Hepatocyte (in vitro differentiated cells): ENCODE data around the gene NXPH4. TPM values are rescaled to one million over a fixed set of nuclear protein-coding genes. Genes with fewer than 3 reads are reported as not detected.

Experiments
- DNase-seq: peaks from one replicate; pipeline ENCODE4 v3.0.0-alpha.2; 2016; ENCODE audit warnings: low spot score
- H2AFZ ChIP-seq: fragments of 200-600 bp; sonication (generic); 2 replicates; pipeline ENCODE4 v1.6.0; 2016; ENCODE audit warnings: antibody characterized with exemption, mild to moderate bottlenecking
- H3K27ac ChIP-seq: fragments of 200-600 bp; sonication (generic); 2 replicates; pipeline ENCODE4 v1.5.1; 2016; ENCODE audit warnings: mild to moderate bottlenecking
- H3K27me3 ChIP-seq: fragments of 200-600 bp; sonication (generic); 2 replicates; pipeline ENCODE4 v1.6.1; 2016
- H3K36me3 ChIP-seq: fragments of 200-600 bp; sonication (generic); replicated peaks from 2 replicates; pipeline ENCODE4 v1.5.1; 2016; ENCODE audit warnings: low read depth; ENCODE audit not compliant: insufficient read depth
- H3K4me1 ChIP-seq: fragments of 200-600 bp; sonication (generic); 2 replicates; pipeline ENCODE4 v1.5.1; 2016; ENCODE audit warnings: mild to moderate bottlenecking, moderate library complexity; ENCODE audit not compliant: insufficient read depth
- H3K4me2 ChIP-seq: fragments of 200-600 bp; sonication (generic); 2 replicates; pipeline ENCODE4 v1.6.0; 2016
- H3K4me3 ChIP-seq: fragments of 200-600 bp; sonication (generic); 2 replicates; pipeline ENCODE4 v1.5.1; 2016; ENCODE audit warnings: mild to moderate bottlenecking
- H3K79me2 ChIP-seq: fragments of 200-600 bp; sonication (generic); 2 replicates; pipeline ENCODE4 v1.6.0; 2017; ENCODE audit warnings: mild to moderate bottlenecking
- H3K9me2 ChIP-seq: fragments of 200-600 bp; sonication (generic); replicated peaks from 2 replicates; pipeline ENCODE4 v1.6.0; 2017; ENCODE audit warnings: mild to moderate bottlenecking; ENCODE audit not compliant: insufficient read depth
- H3K9me3 ChIP-seq: fragments of 200-600 bp; sonication (generic); 2 replicates; pipeline ENCODE4 v1.5.1; 2016; ENCODE audit warnings: low read depth, mild to moderate bottlenecking
- H4K20me1 ChIP-seq: fragments of 200-600 bp; sonication (generic); 2 replicates; pipeline ENCODE4 v1.6.0; 2016; ENCODE audit warnings: mild to moderate bottlenecking; ENCODE audit not compliant: insufficient read depth, poor library complexity, severe bottlenecking
- CTCF ChIP-seq: fragments of 200-600 bp; sonication (generic); IDR thresholded peaks from 2 replicates; pipeline ENCODE4 v1.5.1; 2016; ENCODE audit warnings: antibody characterized with exemption, mild to moderate bottlenecking; ENCODE audit not compliant: poor library complexity
- EZH2 ChIP-seq: fragments of 200-600 bp; sonication (generic); IDR thresholded peaks from 2 replicates; pipeline ENCODE4 v1.6.1; 2016; ENCODE audit warnings: antibody characterized with exemption, mild to moderate bottlenecking, borderline replicate concordance
- EZH2phosphoT487 ChIP-seq: fragments of 200-600 bp; sonication (generic); IDR thresholded peaks from one replicate; pipeline ENCODE4 v1.6.1; 2018; ENCODE audit warnings: antibody characterized with exemption, mild to moderate bottlenecking, low read depth, moderate library complexity; ENCODE audit not compliant: unreplicated experiment, severe bottlenecking
- WGBS: methylation state at CpG from one replicate; pipeline ENCODE4 v1.1.6; 2016; ENCODE audit warnings: low lambda C conversion rate; ENCODE audit errors: missing lambda C conversion rate; 5-methylcytosine and 5-hydroxymethylcytosine counted together
- polyA plus RNA-seq: library from polyadenylated mRNA; unstranded; fragments of >200 nt; fragmentation: Nextera tagmentation; extraction: Ambion mirVana; gene quantifications from 2 replicates; pipeline ENCODE4 v1.2.1, GENCODE V29; 2016
- total RNA-seq: library from RNA; depleted of rRNA; stranded (reverse); fragments of >200 nt; gene quantifications from 2 replicates; pipeline ENCODE4 v1.2.3, GENCODE V29; 2014

The NXPH4 gene
- total and polyA plus RNA-seq, 2 experiments from 2014 or later = 1.1 to 3.3 TPM

- DNase-seq = no peak
- Histone ChIP-seq H3K4me2 (no peak overlapping the region), H3K27me3 (peaks cover 35% of the 10 kb centered on the region), H4K20me1 (peaks cover 5% of the 10 kb centered on the region), H3K4me1 (peaks cover 21% of the 10 kb centered on the region), H3K4me3 (no peak overlapping the region), H3K9me3 (no peaks in the 10 kb centered on the region), H3K79me2 (peaks cover 17% of the 10 kb centered on the region), H3K9me2 (no peaks in the 10 kb centered on the region), H2AFZ (no peak overlapping the region), H3K27ac (no peak overlapping the region), H3K36me3 (no peaks in the 10 kb centered on the region)
- 92% methylated on average over 15 of the region's 15 CpGs for WGBS
- TF ChIP-seq EZH2 = no peak
- no peak for TF ChIP-seq EZH2phosphoT487
- TF ChIP-seq CTCF = no peak
Observed at GRCh38 chr12:57233357-57234232, 17.0 kb downstream of the NXPH4 start.

GRCh38 chr12:57234233-57234570 is 17.6 kb downstream of the NXPH4 start:
- H3K4me2 ChIP-seq = no peak overlapping the region
- H3K4me3 ChIP-seq = no peak overlapping the region
- no peak overlapping the region for H2AFZ ChIP-seq
- no peak overlapping the region for H3K27ac ChIP-seq
- 91% methylated on average over 3 of the region's 3 CpGs for WGBS
- H4K20me1 ChIP-seq = peaks cover 5% of the 10 kb centered on the region
- H3K27me3 ChIP-seq = peaks cover 39% of the 10 kb centered on the region
- H3K36me3 ChIP-seq = no peaks in the 10 kb centered on the region
- TF ChIP-seq EZH2 (no peak), CTCF (no peak), EZH2phosphoT487 (no peak)
- no peaks in the 10 kb centered on the region for H3K9me3 ChIP-seq
- peaks cover 26% of the 10 kb centered on the region for H3K4me1 ChIP-seq
- DNase-seq = no peak
- peaks cover 17% of the 10 kb centered on the region for H3K79me2 ChIP-seq
- H3K9me2 ChIP-seq = no peaks in the 10 kb centered on the region

- peaks cover 5% of the 10 kb centered on the region for H4K20me1 ChIP-seq
- TF ChIP-seq EZH2 (no peak), EZH2phosphoT487 (no peak), CTCF (no peak)
- H3K79me2 ChIP-seq = peaks cover 17% of the 10 kb centered on the region
- no peaks in the 10 kb centered on the region for H3K36me3 ChIP-seq
- no peak overlapping the region for H3K4me3 ChIP-seq
- no peaks in the 10 kb centered on the region for H3K9me2 ChIP-seq
- peaks cover 42% of the 10 kb centered on the region for H3K27me3 ChIP-seq
- peaks cover 29% of the 10 kb centered on the region for H3K4me1 ChIP-seq
- no peak overlapping the region for H2AFZ ChIP-seq
- H3K9me3 ChIP-seq = no peaks in the 10 kb centered on the region
- WGBS = 93% methylated on average over 10 of the region's 10 CpGs
- DNase-seq = no peak
- no peak overlapping the region for H3K27ac ChIP-seq
- no peak overlapping the region for H3K4me2 ChIP-seq
Observed at GRCh38 chr12:57234571-57235016, 18.0 kb downstream of the NXPH4 start.
